CD4-positive, alpha-beta T cell treated with Interleukin-10 for 1 hour (primary cell): ENCODE results near the gene IFNL1.
"Not testable (repeated sequence)": the region's sequence is repeated elsewhere in the genome, so short reads cannot be mapped to it uniquely, and the experiment has no call there.

Source experiments
- DNase-seq: peaks from one replicate; pipeline ENCODE4 v3.0.0-alpha.2; 2020

Gene IFNL1

DNA sequence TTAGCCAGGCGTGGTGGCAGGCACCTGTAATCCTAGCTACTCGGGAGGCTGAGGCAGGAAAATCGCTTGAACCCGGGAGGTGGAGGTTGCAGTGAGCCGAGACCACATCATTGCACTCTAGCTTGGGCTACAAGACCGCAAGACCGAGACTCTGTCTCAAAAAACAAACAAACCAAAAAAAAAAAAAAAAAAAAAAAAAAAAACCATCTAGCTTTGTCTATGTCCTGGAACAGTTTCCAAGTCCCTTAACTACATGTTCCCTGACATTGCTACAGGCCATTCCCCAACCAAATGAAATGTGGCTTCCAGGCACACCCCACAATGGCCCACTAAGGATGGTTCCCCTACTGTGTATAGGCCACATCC is 13.1 kb downstream of the IFNL1 start:
- DNase-seq = not testable (repeated sequence)

DNA sequence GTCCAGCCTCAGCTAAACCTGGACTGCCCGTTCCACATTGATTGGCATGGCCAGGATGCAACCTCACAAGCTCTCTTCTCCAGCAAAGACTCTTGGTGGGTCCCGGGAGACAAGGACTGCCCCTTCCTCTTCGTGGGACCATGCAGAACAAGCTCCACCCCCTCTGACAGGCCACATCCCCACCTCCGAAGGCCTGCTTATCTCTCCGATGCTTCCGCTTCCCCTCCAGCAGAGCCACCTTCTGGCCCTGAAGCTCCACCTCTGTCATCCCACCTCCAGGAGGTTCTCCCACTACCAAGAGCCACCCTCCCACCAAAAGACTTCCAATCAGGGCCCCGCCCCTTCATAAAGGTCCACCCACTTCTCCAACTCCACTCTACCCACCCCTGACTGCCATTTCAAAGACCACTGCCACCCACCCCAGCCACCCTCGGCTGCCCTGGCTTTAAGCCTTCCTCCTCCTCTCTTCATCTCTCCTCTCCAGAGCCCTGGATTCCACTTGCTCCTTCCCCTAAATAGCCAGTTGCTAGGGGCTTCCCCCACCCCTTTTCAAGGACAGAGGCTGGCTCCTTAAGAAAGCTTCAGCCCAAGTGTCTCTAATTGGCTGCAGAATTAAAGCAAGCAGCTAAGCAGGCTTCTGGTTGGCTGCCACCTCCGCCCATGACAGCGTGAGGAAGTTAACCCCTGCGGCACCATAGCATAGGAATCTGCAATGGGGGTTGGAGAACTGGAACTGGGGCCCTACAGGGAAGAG is 14.5 kb downstream of the IFNL1 start:
- no peak for DNase-seq

DNA sequence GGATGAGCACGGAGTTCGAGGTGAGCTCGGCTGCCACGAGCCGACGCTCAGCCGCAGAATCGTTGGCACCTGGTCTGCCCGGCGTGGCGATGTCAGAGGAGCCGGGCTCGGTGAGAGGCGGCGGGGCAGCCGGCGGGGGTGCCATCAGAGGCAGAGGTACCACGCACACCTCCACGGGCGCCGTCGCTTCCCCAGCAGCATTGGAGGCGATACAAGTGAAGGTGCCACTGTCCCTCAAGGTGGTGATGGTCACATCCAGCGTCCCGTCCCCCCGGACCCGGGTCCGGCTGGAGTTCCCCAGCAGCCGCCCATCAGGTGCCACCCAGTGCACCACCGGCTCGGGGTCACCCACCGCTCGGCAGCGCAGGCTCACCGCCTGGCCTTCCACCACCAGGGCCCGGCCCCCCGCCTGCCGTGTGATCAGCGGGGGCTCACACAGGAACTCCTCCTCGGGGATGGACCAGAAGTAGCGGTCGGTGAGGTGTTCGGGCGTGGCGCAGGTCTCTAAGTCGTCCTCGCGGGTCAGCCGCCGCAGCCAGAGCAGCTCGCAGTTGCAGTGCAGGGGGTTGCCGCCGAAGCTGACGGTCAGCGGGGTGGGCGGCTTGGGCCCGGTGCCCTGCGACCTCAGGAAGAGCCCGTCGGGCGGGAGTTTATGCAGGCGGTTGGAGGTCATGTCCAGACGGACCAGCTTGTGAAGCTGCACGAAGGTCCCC is 18.0 kb downstream of the IFNL1 start:
- no peak for DNase-seq

DNA sequence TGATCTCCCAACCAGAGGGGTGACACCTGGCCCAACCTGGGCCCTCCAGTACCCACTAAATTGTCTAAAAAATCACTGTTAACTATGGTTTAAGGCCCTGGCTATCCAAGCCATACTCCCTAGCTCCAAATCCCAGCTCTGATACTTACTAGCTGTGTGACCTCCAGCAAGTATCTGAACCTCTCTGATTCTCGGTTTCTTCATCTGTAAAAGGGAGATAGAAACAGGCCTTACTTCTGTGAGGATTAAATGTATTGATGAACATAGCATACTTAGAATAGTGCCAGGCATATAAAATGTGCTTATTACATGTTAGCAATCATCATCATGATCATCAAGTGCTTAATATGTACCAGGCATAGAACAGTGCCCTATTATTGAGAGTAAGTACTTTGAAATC is 19.7 kb downstream of the IFNL1 start:
- DNase-seq = no peak

DNA sequence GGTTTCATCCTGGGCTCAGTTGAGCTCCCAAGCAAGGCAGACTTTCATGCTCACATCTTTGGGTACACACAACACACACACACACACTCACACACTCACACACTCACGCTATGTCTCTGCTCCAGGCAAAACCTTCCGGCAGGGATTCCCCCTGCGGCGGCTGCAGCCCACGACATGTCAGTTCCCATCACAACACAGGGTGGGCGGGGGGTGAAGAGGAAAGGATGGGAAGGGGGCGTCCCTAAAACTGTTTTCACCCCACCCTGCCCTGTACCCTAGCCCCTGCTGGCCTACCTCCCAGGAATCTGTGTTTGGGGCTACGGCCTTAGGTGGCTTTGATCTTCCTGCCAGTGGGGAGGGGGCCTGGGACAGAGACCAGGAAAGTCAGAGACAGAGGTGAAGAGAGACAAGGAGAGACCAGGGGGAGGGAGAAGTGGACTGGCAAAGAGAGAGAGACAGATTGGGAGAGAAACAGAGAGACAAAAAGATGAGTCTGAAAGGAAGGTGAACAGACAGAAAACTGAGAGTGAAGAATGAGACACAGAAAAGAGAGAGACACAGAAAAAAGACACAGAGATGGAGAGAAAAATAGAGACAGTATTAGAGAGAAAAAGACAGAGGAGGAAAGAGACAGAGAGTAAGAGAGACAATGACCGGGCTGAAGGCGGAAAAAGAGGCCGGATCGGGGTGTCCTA is 20.6 kb downstream of the IFNL1 start:
- no peak for DNase-seq

DNA sequence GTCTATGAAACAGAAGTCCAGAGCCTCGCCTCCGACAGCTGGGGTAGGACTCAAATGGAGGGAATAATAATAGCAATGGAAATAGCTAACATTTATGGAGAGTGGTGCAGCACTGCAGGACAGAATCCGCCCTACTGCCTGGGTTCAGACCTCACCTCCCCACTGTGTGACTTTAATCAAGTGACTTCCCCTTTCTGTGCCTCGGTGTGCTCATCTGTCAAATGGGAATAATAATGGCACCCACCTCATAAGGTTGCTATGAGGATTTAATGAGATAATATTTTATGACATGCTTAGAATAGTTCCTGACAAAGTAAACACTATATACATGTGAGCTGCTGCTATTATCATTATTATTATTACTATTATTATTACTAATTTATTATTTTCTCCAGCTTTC is 21.3 kb downstream of the IFNL1 start:
- no peak for DNase-seq

DNA sequence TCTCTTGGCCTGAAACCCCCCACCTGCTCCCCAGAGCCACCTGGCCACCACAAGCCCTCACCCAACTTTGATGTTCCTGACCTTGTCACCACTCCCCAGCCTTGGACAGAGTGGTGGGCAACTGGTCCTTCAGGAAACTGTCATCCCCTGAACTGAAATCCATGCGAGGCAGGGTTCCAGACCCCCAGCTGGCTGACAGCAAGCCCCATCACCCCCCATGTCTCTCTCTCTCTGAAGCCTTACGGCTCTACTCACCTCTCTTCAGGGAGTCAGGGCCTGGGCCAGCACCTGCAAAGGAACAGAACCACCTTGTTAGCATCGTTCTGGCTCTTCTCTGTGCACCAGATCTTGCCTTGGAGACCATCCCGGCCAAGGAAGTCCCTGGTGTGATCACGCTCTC is 21.9 kb downstream of the IFNL1 start:
- no peak for DNase-seq

DNA sequence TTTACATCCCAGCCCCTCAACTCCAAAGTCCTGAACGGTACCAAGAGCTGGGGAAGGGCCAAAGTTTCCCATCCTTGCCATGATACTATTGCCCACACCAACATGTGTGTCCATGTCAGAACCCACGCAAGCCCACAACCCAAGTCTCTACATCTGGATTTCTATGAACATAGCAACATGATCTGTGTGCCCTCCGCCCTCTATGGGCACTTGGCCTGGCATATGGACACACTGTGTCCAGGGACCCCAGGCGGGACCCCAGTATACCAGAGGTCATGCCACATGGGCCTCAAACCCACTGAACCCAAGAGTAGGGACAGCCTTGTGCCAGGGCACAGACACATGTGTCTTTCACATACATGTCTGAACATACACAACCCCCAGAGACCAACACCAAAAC is 22.5 kb downstream of the IFNL1 start:
- no peak for DNase-seq

DNA sequence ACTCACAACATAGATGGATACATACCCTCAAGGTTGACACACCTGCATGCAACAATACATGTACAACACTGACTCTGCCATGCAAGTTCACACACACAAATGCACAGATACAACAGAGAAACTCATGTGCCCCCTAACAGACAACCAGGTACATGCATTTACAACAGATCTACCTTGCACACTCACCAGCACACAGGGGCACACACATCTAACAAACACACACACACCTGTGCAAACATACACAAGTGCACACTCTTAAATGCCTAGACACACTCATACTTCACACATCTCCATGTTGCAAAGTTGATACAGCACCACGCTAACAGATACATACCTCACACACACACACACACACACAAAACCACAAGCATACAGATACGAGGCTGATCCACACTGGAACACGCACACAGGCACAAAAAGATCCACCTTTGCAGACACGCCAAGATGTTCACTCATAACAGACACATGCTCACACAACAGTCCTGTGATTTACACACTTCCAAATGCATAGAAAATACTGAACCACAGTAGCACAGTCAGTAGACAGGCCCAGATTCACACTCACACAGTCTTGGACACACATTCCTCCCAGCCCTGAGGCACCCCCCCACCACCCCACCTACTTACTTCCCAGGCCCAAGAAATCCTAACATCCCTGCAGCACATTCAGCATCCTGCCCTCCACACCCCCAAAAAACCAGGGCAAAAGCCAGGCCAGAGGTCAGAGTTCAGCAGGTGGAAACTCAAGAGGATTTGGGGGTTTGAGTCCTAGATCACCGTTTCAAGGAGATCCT is 23.1 kb downstream of the IFNL1 start:
- DNase-seq = no peak

DNA sequence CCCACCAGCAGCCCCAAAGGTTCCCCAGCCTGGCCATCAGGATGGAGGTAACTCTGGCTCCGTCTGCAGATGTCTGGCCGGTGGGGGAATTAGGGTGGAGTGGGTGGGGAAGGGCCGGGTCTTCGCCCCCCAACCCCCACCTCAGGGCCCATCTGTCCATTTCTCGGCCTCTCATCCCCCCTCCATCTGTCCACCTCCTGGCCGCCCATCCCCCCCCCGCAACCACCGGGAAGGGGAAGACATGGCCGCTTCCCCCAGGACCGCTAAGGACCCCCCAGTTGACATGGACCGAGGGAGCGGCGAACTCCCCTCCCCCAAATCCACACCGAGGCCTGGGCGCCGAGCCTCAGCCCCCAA is 23.7 kb downstream of the IFNL1 start:
- no peak for DNase-seq

DNA sequence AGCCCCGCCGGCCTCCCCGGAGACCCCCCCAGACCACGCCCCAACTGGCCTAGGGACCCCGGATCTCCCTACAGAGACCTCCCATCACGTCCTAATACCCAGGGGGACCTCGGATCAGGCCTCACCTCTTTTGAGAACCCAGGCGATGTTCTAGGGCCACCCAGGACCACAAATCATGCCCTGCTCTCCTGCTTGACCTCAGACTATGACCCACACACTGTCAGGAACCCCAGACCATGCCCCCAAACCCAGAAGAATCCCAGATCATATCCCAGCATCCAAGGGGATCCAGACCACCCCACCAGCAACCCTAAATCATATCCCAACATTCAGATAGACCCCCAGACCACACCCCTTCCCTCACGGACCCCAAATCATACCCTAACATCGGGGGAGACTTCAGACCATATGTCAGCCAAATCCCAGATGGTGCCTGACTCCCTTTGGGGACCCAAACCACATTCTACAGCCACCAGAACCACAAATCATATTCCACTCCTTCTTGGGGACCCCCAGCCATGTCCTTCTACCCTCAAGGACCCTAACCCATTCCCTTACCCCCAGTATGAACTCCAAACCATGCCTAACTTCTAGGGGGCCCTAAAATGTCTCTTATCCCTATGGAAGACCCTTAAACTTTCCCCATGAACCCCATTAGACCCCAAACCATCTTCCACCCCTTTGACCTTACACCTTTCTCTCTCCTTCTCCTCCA is 25.1 kb downstream of the IFNL1 start:
- no peak for DNase-seq

DNA sequence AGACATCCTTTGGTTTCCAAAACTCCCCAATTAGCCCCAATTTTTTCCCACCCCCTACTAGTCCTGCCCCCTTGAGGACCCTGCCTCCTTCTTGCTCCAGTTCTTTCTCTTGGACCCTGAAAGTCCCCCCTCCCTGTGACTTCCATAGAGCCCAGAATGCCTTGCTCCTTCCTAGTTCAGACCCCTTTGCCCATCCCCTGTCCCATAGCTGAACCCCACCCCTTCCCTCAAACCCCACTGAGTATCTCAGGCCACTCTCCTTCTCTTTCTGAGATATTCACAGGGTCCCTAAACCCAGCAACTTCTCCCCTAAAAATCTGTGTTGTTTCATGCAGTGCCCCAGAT is 25.6 kb downstream of the IFNL1 start:
- DNase-seq = no peak

DNA sequence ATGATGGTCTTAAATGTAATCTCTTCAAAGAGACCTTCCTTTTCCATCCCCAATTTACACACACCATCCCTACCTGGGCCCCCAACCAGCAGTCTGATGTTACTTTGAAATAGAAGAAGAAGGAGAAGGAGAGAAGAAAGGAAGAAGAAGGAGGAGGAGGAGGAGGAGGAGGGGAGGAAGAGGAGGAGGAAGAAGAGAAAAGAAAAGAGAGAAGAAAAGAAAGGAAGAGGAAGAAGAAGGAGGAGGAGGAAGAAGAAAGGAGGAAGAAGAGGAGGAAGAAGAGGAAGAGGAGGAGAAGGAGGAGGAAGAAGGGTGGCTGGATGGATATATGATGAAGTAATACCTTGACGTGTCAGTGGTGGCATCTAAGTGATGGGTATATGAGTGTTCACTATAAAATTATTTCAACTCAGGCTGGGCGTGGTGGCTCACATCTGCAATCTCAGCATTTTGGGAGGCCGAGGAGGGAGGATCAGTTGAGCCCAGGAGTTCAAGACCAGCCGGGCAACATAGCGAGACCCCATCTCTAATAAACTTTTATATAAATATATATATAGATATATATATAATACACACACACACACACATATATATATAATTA is 28.1 kb downstream of the IFNL1 start:
- DNase-seq = no peak

DNA sequence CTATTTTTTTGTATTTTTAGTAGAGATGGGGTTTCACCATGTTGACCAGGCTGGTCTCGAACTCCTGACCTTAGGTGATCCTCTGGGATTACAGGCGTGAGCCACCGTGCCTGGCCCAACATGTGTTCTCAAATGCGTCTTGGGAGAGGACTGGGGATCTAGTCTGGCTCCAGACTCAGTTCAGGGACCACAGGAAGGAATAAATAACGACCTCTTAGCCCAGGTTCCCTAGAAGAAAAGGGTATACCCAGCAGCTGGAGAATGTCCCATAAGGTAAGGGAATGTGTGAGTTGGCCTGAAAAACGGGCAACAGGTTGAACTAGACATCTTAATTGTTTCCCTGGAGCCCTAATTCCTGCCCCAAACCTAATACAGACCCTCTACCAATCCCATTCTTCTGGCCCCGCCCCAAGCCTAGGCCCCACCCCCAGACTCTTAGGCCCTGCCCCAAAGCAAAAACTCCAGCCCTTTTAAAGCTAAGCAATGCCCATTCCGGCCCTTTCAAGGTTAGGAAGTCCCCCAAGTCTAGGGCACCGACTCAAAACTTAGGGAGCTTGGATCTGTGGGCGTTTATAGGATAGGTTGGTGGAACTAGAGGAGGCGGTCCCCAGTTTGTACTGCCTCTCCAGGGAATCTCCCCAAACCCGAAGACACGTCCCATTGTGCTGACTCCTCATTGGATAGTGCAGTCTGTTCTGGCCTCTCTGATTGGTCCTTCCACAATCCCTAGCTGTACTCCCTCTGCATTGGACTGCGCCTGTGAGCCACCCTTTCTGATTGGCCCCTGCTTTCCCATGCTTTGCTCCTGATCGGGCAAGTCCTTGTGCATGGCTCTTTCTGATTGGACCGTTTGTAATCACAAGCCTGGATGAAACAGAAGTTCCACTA is 29.8 kb downstream of the IFNL1 start:
- no peak for DNase-seq

DNA sequence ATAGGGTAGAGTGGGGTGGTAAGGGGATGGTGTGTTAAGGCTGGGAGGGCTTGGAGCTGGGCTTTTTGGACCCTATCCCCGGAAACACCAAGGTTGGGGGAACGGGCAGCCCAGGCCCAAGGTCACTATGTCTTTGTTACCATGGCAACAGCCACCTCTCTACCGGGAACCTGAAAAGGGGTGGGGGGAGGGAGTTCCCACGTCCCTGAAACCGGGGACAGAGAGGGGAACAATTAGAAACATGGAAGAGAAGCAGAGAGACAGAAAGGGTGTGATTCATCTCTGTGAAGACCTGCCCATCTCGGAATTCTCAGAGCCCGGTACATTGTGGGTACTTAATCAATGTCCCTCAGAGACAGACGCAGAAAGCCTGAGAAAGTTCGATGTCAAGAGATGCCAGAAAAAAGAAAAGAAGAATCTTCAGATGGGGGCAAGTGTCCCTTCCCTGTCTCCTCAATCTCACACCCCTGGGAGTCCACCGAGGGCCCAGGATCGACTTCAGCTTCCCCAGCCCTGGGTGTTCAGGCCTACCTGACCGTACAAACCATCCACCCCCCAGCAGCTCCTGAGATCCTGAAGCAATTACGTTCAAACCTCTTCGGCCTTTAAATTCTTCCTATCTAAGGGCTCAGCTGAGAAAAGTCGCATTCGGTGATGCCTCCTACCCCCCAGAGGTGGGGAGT is 31.3 kb downstream of the IFNL1 start:
- DNase-seq = no peak

DNA sequence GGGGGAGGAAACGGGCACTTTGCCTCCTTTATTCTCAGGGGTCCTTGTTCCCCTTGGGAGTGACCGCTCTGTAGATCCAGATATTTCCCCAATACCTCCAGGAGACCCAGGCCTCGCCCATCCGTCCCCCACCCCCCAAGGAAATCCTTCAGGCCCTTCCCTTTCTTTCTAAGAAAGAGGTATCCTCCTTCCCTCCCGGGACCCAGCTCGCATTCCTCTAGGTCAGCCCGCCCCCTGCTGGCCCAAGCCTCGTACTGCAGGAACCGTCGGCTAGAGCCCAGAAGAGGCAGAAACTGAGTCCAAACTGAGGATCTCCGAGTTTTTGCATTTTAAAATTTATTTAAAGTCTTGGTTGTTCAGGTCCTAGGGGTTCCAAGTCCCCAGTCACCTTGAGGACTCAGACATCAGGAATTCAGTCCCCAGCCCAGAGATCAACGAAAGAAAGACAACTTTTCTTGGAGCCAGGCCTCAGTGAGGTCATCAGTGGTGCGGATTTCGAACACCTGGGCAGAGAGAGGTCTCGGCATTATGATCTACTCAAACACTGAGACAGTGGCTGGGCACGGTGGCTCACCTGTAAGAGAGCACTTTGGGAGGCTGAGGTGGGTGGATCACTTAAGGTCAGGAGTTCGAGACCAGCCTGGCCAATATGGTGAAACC is 32.0 kb downstream of the IFNL1 start:
- DNase-seq = peak; percentile 83

DNA sequence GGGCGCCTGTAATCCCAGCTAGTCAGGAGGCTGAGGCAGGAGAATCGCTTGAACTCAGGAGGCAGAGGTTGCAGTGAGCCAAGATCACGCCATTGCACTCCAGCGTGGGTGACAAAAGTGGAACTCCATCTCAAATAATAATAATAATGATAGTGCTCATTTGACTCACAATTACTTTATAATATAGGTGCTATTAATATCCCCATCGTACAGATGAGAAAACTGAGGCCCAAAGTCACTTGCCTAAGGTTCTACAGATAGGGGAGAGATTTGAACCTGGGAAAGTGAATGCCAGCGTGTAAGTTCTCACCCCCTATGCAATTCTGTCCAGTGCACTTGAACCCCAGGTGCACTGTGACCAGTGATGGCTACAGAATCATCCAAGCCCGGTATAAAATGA is 33.7 kb downstream of the IFNL1 start:
- DNase-seq = no peak

DNA sequence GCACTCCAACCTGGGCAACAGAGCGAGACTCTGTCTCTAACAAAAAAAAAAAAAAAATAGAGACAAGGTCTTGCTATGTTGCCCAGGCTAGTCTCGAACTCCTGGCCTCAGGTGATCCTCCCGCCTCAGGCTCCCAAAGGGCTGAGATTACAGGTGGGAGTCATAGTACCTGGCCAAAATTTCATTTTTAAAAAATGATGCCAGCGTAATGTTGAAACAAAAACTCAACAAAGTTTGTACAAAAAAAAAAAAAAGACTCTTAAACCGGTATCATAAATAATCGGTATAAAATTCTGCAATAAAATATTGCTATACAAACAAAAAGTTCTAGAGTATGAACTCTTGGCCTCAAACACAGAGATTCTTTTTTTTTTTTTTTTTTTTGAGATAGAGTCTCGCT is 36.1 kb downstream of the IFNL1 start:
- no peak for DNase-seq

DNA sequence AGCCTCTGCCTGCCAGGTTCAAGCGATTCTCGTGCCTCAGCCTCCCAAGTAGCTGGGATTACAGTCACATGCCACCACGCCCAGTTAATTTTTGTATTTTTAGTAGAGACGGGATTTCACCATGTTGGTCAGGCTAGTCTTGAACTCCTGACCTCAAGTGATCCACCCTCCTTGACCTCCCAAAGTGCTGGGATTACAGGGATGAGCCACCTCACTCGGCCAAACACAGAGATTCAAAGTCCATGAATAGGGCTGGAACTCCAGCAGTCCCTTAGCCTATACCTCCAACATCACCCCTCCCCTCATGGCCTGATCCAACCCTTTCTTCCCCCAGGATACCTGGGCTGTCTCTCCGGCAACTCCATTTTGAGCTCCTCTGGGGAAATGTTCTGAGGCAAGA is 36.5 kb downstream of the IFNL1 start:
- DNase-seq = not testable (repeated sequence)

DNA sequence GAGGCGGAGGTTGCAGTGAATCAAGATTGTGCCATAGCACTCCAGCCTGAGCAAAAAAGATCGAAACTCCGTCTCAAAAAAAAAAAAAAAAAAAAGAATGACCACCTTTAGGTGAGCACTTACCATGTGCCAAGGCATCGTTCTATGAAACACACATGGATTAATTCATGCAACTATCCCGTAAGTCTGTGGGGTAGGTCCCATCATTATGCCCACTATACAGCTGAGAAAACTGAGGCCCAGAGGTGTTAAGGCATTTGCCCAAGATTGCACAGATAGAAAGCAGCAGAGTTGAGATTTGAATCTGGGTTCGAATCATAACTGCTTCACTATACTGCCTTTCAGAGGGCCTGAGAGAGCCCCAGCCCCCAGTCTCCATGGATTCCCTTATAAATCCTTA is 37.3 kb downstream of the IFNL1 start:
- no peak for DNase-seq
